GM12891 (cell line): ENCODE measurements around the gene FALEC.

Experiments
- DNase-seq: peaks from one replicate; pipeline ENCODE4 v3.0.0; 2011; ENCODE audit warnings: low spot score; ENCODE audit not compliant: insufficient read length
- FAIRE-seq: peaks from 2 replicates; lab custom pipeline; 2011; peaks lifted over from hg19 to GRCh38; lab: Jason Lieb, UNC
- PAX5 ChIP-seq: IDR thresholded peaks from 2 replicates; pipeline ENCODE4 v1.6.1; 2011; ENCODE audit warnings: low read length, moderate library complexity, mild to moderate bottlenecking; ENCODE audit not compliant: insufficient read depth, severe bottlenecking
- POLR2A ChIP-seq: IDR thresholded peaks from 2 replicates; pipeline ENCODE4 v1.6.1; 2011; ENCODE audit warnings: low read depth, low read length, control low read depth
- POLR2AphosphoS5 ChIP-seq: IDR thresholded peaks from 2 replicates; pipeline ENCODE4 v1.6.1; 2011; ENCODE audit warnings: low read depth, low read length, control low read depth
- POU2F2 ChIP-seq: IDR thresholded peaks from 2 replicates; pipeline ENCODE4 v1.6.1; 2011; ENCODE audit warnings: low read depth, mild to moderate bottlenecking, control low read depth, low read length, moderate library complexity
- SPI1 ChIP-seq: IDR thresholded peaks from 2 replicates; pipeline ENCODE4 v1.6.1; 2011; ENCODE audit warnings: low read depth, low read length, control low read depth
- TAF1 ChIP-seq: IDR thresholded peaks from 2 replicates; pipeline ENCODE4 v1.6.1; 2011; ENCODE audit warnings: low read depth, low read length, control low read depth

FALEC gene

GRCh38 chr1:150551051-150551783, 35.7 kb downstream of the FALEC start:
- TF ChIP-seq PAX5 (no peak), TAF1 (no peak), SPI1 (no peak), POLR2A (no peak), POLR2AphosphoS5 (no peak), POU2F2 (no peak)
- FAIRE-seq (no peak), DNase-seq (no peak)

GRCh38 chr1:150551784-150552127, 36.2 kb downstream of the FALEC start:
- FAIRE-seq (no peak), DNase-seq (no peak)
- TF ChIP-seq POLR2AphosphoS5: no peak
- no peak for TF ChIP-seq SPI1
- no peak for TF ChIP-seq PAX5
- no peak for TF ChIP-seq TAF1
- no peak for TF ChIP-seq POU2F2
- no peak for TF ChIP-seq POLR2A

- FAIRE-seq (no peak), DNase-seq (no peak)
- TF ChIP-seq TAF1: no peak
- no peak for TF ChIP-seq SPI1
- no peak for TF ChIP-seq POLR2A
- TF ChIP-seq POU2F2: no peak
- no peak for TF ChIP-seq POLR2AphosphoS5
- no peak for TF ChIP-seq PAX5
Observed at GRCh38 chr1:150552128-150552910, 36.8 kb downstream of the FALEC start.

- DNase-seq: no peak
- no peak for TF ChIP-seq SPI1
- no peak for TF ChIP-seq PAX5
- TF ChIP-seq TAF1: no peak
- TF ChIP-seq POLR2AphosphoS5: no peak
- TF ChIP-seq POLR2A: no peak
- TF ChIP-seq POU2F2: no peak
Observed at GRCh38 chr1:150552911-150553289, 37.3 kb downstream of the FALEC start.

GRCh38 chr1:150553392-150554085, 38.0 kb downstream of the FALEC start:
- DNase-seq (no peak), FAIRE-seq (no peak)
- TF ChIP-seq PAX5 (no peak), TAF1 (no peak), POLR2AphosphoS5 (no peak), POLR2A (no peak), POU2F2 (no peak), SPI1 (no peak)

More at GRCh38 chr1:150552911-150553289, 37.3 kb downstream of the FALEC start:
- no peak for FAIRE-seq

- TF ChIP-seq SPI1 (no peak), POLR2AphosphoS5 (no peak), PAX5 (no peak), POU2F2 (no peak), TAF1 (no peak), POLR2A (no peak)
- DNase-seq (no peak), FAIRE-seq (no peak)
Observed at GRCh38 chr1:150554086-150554452, 38.5 kb downstream of the FALEC start.

- FAIRE-seq (peak; percentile 77), DNase-seq (no peak)
- TF ChIP-seq TAF1: no peak
- no peak for TF ChIP-seq PAX5
- TF ChIP-seq POU2F2: no peak
- no peak for TF ChIP-seq POLR2AphosphoS5
- TF ChIP-seq POLR2A: no peak
- no peak for TF ChIP-seq SPI1
Observed at GRCh38 chr1:150555198-150555970, 39.8 kb downstream of the FALEC start.

- no peak for TF ChIP-seq POLR2A
- TF ChIP-seq POU2F2: no peak
- DNase-seq: no peak
- no peak for FAIRE-seq
Observed at GRCh38 chr1:150555971-150556865, 40.7 kb downstream of the FALEC start.

GRCh38 chr1:150557065-150557600, 41.6 kb downstream of the FALEC start:
- TF ChIP-seq POU2F2 (no peak), POLR2AphosphoS5 (no peak), POLR2A (no peak), TAF1 (no peak), PAX5 (no peak), SPI1 (no peak)
- FAIRE-seq (no peak), DNase-seq (no peak)
